ENCODE measurements around the gene VPREB3. TPM values are rescaled to one million over a fixed set of nuclear protein-coding genes. Genes with fewer than 3 reads are reported as not detected.

Gene VPREB3
- total and polyA plus RNA-seq, 2 donors (not counting 1 experiment from before 2014, with no cell fraction given) = not detected

- no peak overlapping the region for H2AFZ ChIP-seq (ENCODE audit: low read length)
- no peak overlapping the region for H3K4me3 ChIP-seq (replicated peaks in 1 of 4; ENCODE audit: control extremely low read depth in 1 of 4, insufficient read depth in 1 of 4, low read depth in 3 of 4, low read length in 4 of 4)
- H3K79me2 ChIP-seq (ENCODE audit: control insufficient read depth, insufficient read depth, low read length) = no peaks in the 10 kb centered on the region
- no peaks in the 10 kb centered on the region for H4K20me1 ChIP-seq (ENCODE audit: control insufficient read depth, extremely low read depth, insufficient read depth, low read length)
- H3K4me2 ChIP-seq (ENCODE audit: extremely low read depth, insufficient read depth, low read length) = no peak overlapping the region
- no peak for DNase-seq (ENCODE audit: low read depth in 2 of 2)
- no peaks in the 10 kb centered on the region for H3K9me3 ChIP-seq (ENCODE audit: control insufficient read depth, insufficient read depth, low read depth, low read length)
- no peak overlapping the region for H3K27ac ChIP-seq (ENCODE audit: insufficient read depth, low read length)
- no peaks in the 10 kb centered on the region for H3K27me3 ChIP-seq (ENCODE audit: control insufficient read depth, insufficient read depth, low read length)
- no peak for TF ChIP-seq EZH2 (IDR thresholded peaks at IDR 0.05; ENCODE audit: low read length, missing control alignments)
- no peak for TF ChIP-seq CTCF (conservative IDR thresholded peaks at IDR 0.05 in 1 of 2, IDR thresholded peaks at IDR 0.05 in 1 of 2; ENCODE audit: low read depth in 1 of 2, low read length in 2 of 2)
- peaks cover 34% of the 10 kb centered on the region for H3K36me3 ChIP-seq (ENCODE audit: control insufficient read depth, insufficient read depth, low read length)
- H3K4me1 ChIP-seq (ENCODE audit: control insufficient read depth, extremely low read depth, insufficient read depth, low read length) = no peaks in the 10 kb centered on the region
- H3K9ac ChIP-seq (ENCODE audit: insufficient read depth, low read length) = no peak overlapping the region
These were observed 47.1 kb upstream of the VPREB3 start for GRCh38 chr22:23801238-23801821.

- Histone ChIP-seq H3K4me2 (ENCODE audit: extremely low read depth, insufficient read depth, low read length) (no peak overlapping the region), H2AFZ (ENCODE audit: low read length) (no peak overlapping the region), H3K9ac (ENCODE audit: insufficient read depth, low read length) (no peak overlapping the region), H3K36me3 (ENCODE audit: control insufficient read depth, insufficient read depth, low read length) (peaks cover 34% of the 10 kb centered on the region), H3K27me3 (ENCODE audit: control insufficient read depth, insufficient read depth, low read length) (no peaks in the 10 kb centered on the region), H3K27ac (ENCODE audit: insufficient read depth, low read length) (no peak overlapping the region), H3K4me1 (ENCODE audit: control insufficient read depth, extremely low read depth, insufficient read depth, low read length) (no peaks in the 10 kb centered on the region), H3K79me2 (ENCODE audit: control insufficient read depth, insufficient read depth, low read length) (no peaks in the 10 kb centered on the region), H3K4me3 (replicated peaks in 1 of 4; ENCODE audit: control extremely low read depth in 1 of 4, insufficient read depth in 1 of 4, low read depth in 3 of 4, low read length in 4 of 4) (no peak overlapping the region), H3K9me3 (ENCODE audit: control insufficient read depth, insufficient read depth, low read depth, low read length) (no peaks in the 10 kb centered on the region), H4K20me1 (ENCODE audit: control insufficient read depth, extremely low read depth, insufficient read depth, low read length) (no peaks in the 10 kb centered on the region)
- no peak for DNase-seq (ENCODE audit: low read depth in 2 of 2)
- TF ChIP-seq CTCF (conservative IDR thresholded peaks at IDR 0.05 in 1 of 2, IDR thresholded peaks at IDR 0.05 in 1 of 2; ENCODE audit: low read depth in 1 of 2, low read length in 2 of 2) = no peak
- TF ChIP-seq EZH2 (IDR thresholded peaks at IDR 0.05; ENCODE audit: low read length, missing control alignments) = no peak
These were observed 46.3 kb upstream of the VPREB3 start for GRCh38 chr22:23800297-23801237.

GRCh38 chr22:23796461-23796860 is 42.2 kb upstream of the VPREB3 start:
- H3K27me3 ChIP-seq (ENCODE audit: control insufficient read depth, insufficient read depth, low read length) = no peaks in the 10 kb centered on the region
- H3K4me2 ChIP-seq (ENCODE audit: extremely low read depth, insufficient read depth, low read length) = no peak overlapping the region
- peak in 1 of 2 donors; percentile 39 for DNase-seq (ENCODE audit: low read depth in 2 of 2)
- no peak overlapping the region for H2AFZ ChIP-seq (ENCODE audit: low read length)
- H3K9ac ChIP-seq (ENCODE audit: insufficient read depth, low read length) = no peak overlapping the region
- H3K79me2 ChIP-seq (ENCODE audit: control insufficient read depth, insufficient read depth, low read length) = peaks cover 14% of the 10 kb centered on the region
- H4K20me1 ChIP-seq (ENCODE audit: control insufficient read depth, extremely low read depth, insufficient read depth, low read length) = no peaks in the 10 kb centered on the region
- H3K4me3 ChIP-seq (replicated peaks in 1 of 4; ENCODE audit: control extremely low read depth in 1 of 4, insufficient read depth in 1 of 4, low read depth in 3 of 4, low read length in 4 of 4) = no peak overlapping the region
- no peaks in the 10 kb centered on the region for H3K9me3 ChIP-seq (ENCODE audit: control insufficient read depth, insufficient read depth, low read depth, low read length)
- H3K4me1 ChIP-seq (ENCODE audit: control insufficient read depth, extremely low read depth, insufficient read depth, low read length) = peaks cover 2% of the 10 kb centered on the region
- no peak overlapping the region for H3K27ac ChIP-seq (ENCODE audit: insufficient read depth, low read length)
- TF ChIP-seq EZH2 (IDR thresholded peaks at IDR 0.05; ENCODE audit: low read length, missing control alignments) = no peak
- no peak for TF ChIP-seq CTCF (conservative IDR thresholded peaks at IDR 0.05 in 1 of 2, IDR thresholded peaks at IDR 0.05 in 1 of 2; ENCODE audit: low read depth in 1 of 2, low read length in 2 of 2)
- peaks cover 22% of the 10 kb centered on the region for H3K36me3 ChIP-seq (ENCODE audit: control insufficient read depth, insufficient read depth, low read length)
